NOMO-1 (cell line): ENCODE measurements around the gene AGAP1.

Source experiments
- DNase-seq, 2 experiments: peaks; one replicate each; lab custom pipeline; 2025; ENCODE audit not compliant: unreplicated experiment in 2 of 2; lab: John Stamatoyannopoulos, UW

The AGAP1 gene

GRCh38 chr2:235626658-235627057, 132.8 kb downstream of the AGAP1 start:
- DNase-seq = no peak

DNA sequence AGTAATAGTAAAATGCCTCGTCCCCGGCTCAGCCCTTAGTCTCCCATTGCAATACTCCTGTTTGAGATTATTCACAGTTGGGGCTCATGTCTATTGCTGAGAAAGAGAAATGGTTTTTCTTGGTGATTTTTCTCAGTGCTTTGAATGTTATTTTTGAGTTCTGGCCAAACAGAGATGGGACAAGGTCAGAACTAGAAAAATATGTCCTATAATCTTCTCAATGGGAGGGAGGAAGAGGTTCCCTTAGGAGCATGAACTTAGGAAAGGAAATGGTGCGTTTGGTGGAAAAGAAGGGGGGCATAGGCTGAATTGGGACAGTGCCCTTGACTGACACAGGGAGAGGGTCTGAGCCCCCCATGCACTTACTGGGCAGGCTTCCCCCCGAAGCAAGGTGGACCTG, 133.8 kb downstream of the AGAP1 start:
- DNase-seq = no peak

DNA sequence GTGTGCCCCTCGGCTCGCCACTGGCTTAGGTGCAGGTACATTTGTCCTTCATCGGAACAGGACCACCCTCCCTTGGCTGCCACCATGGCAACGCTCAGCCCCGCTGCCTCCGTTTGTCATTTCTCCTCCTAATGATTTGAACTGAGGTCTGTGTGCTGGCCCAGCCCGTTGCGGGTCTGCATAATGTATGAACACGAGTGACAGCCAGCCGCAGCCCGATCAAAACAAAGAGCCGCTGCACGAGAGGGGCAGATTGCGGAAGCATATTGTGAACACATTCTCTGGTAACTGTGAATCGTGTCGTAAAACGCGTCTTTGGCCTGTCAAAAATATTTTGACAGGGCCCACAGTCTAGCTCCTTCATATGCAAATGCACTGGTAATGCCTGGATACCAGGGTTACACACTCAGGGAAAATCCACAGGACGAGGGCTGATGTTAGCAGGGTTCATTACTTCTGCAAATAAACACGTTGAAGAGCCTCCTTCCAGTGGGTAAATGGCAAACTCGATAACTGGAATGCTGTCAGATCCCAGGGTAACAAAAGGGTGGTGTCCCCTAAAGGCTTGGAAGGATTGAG, 137.0 kb downstream of the AGAP1 start:
- DNase-seq = no peak

DNA sequence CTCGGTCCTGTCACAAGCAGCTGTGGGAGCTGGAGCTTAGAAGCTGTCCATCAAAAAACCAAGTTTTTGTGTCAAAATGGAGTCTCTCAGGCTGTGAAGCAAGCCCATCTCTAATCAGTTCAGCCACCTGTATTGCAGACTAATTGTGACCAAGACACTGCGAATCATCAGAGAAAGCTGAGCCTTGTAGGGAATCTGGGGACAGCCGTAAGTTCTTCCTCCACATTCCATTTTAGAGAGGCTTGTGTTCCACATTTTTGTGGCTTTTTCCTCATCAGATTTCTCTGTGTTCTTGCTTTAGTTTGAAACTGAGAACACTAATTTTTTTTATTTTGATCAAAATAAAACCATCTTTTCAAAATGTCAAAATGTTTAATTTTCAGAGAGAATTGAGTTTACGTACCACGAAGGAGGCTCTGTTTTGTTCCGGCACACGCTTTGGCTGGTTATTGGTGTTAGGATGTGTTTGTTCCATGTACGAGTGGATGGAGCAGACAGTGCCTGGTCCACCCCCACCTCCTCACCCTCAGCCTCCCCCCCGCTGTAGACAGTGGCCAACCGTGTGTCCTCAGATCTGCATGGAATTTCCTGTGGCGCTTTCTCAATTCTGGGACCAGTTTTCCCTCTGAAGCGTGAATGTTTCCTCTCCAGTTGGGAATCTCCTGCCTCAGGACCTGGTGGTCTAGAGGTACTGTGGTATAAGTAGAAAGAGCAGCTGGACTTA, 140.8 kb downstream of the AGAP1 start:
- DNase-seq = no peak

- no peak for DNase-seq
Measured at GRCh38 chr2:235636546-235636945, 142.7 kb downstream of the AGAP1 start.

GRCh38 chr2:235637896-235638295, 144.1 kb downstream of the AGAP1 start:
- DNase-seq = no peak

- DNase-seq = no peak
Measured at GRCh38 chr2:235638541-235639427, 144.9 kb downstream of the AGAP1 start.

GRCh38 chr2:235639428-235639773, 145.6 kb downstream of the AGAP1 start:
- DNase-seq = no peak

DNA sequence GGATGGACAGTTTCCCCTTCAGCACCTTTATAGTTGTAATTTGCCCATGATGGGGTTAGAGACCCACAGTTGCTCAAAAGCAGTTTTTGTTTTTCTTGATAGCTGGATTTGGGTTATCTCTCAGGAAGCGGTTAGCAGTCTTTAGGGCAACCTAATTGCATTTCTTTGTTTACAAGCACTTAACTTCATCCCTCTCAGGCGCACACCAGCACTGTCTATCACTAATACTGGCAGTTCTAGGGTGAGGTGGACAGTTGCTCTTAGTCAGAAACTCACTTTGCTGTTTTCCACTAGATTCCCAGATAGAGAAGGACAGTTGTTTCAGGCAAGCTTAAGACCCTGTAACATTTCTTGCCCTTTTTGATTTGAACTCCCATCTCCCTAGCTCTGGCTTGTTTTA, 146.0 kb downstream of the AGAP1 start:
- DNase-seq = no peak

- DNase-seq = no peak
Measured at GRCh38 chr2:235640377-235640776, 146.5 kb downstream of the AGAP1 start.

DNA sequence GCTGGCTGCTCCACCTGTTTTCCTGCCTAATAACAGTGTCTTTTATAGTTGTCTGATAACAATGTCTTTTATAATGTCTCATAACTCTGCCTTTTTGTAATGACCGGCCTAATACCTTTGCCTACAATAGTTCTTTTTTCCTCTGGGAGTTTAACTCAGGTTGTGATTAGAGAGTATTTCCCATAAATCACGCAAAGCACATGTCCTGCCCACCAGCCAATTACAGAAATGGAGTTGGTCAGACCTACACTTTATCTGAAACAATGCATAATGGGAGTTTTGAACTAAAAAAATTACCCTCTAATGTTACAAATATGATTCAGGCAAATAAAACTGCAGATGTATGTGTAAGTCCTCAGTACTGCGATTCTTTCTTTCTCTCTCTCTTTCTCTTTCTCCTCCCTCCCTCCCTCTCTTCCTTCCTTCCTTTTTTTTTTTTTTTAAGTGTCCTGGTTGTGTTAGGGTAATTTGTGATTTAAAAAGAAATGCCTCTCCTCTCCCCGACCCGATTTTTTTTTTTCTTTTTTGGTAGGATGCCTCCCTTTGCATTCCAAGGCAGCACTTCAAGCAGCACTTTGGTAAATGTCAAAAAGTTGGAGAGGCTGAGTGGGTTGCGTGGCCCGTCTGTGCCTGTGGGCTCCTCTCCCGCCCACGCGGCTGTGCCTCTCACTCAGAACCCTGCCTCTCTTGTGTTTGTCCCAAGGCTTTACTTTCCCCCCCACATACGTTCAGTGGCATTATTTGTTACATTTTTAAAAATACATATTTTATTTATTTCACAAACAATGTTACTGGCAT, 147.3 kb downstream of the AGAP1 start:
- DNase-seq = no peak

GRCh38 chr2:235641956-235642355, 148.1 kb downstream of the AGAP1 start:
- DNase-seq = no peak

DNA sequence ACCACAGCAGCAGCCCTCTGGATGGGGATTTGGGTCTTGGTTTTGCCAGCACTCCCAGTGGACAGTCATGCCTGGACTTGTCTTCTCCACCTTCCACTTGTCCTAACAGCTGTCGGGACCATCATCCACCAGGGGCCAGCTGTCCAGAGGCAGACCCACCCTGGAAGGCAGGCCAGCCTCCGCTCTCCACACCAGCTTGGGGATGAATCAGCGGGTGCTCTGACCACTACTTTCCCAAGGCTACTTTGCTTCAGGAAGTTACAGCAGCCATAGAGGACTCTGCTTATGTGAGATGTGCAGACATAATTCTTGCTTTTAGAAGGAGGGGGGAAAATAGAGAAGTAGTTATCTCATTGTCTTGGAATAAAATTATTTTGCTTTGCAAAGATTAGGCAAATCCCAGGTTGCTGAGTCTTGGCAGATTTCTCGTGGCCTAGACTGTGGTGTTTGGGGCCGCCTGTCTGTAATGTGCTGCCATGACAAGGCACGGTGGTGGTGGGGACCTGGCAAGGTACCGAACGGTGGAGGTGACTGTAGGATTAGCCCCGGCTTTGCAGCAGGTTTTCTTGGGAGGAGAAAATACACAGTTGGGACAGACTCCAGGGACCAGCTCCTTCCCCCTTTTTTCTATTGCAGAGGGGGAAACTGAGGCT, 148.7 kb downstream of the AGAP1 start:
- no peak for DNase-seq

GRCh38 chr2:235643680-235644511, 150.1 kb downstream of the AGAP1 start:
- DNase-seq = no peak

DNA sequence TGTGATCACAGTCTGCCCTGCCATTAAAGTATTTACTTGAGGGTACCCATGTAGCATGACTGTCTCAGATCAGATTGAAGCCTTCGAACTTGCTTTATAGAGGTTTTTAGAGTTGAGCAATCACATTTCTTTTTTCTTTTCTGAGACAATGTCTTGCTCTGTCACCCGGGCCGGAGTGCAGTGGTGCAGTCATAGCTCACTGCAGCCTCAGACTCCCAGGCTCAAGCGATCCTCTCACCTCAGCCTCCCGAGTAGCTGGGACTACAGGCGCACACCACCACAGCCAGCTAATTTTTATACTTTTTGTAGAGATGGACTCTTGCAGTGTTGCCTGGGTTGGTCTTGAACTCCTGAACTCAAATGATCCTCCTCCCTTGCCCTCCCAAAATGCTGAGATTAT, 153.4 kb downstream of the AGAP1 start:
- no peak for DNase-seq

GRCh38 chr2:235647877-235648276, 154.0 kb downstream of the AGAP1 start:
- DNase-seq = no peak

DNA sequence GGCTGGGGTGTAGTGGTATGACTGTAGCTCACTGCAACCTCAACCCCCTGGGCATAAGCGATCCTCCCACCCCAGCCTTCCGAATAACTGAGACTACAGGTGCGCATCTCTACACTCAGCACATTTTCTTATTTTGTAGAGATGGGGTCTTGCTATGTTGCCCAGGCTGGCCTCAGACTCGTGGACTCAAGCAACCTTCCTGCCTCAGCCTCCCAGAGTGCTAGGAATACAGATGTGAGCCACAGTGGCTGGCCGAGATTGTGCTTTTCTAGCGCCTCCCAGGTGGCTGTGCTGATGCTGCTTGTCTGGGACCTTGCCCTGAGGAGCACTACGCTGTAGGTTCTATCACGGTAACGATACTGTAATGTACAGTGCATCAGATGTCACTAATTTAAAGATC, 155.6 kb downstream of the AGAP1 start:
- no peak for DNase-seq

DNA sequence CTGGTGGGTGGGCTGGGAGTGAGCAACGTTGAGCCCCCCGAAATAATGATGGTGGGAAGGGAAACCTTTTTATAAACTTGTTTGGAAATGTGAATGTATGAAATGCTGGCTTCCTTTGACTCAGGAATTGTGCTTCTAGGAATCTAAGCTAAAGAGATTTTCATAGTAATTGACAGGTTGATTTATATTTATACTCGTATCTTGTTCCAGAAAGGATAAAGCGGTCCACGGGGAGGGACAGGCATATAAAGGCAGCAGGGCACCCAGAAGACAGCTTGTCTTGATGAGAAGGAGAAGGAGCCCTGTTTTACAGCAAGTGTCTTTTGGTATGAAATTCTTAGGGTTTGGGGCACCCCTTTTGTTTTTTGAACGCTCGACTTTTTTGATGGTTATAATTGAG, 157.8 kb downstream of the AGAP1 start:
- no peak for DNase-seq

DNA sequence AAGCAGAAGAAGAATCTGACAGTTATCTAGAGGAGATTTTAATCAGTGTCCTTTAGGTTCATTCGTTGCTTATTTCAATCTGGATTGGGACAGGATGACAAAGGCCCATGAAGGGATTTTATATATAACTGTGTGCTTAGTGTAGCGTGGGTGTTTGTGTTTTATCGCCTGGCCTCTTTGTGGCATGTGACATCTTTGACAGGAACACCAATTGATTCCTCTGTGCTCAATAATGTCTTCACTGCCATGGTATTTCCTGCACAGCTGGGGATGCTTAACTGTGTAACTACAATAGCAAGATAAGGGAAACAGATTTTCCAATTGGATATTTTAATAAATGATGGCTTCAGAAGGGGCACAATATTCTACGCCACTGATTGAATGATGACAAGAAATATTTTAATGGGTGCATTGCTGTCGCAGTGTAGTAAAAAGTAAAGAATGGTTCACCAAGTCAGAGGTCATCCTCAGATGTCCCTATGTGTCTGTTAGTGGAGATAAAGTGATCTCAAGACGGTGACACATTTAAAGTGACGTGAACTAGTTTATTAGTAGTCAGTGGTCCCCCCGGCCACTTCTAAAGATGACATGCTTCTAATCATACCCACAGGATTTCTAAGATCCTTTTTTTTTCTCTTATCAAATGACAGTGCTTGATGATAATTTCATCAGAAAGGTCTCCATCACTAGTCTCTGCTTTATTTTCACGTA, 160.4 kb downstream of the AGAP1 start:
- no peak for DNase-seq
